Measurements from ENCODE around the gene PHF11.

PHF11 gene

GRCh38 chr13:49498206-49498605 lies 2.5 kb downstream of the PHF11 start:
- no peak for DNase-seq (ENCODE audit: low spot score)

GRCh38 chr13:49499889-49500660 lies 4.3 kb downstream of the PHF11 start:
- no peak for DNase-seq (ENCODE audit: low spot score)

- no peak for DNase-seq (ENCODE audit: low spot score)
Observed at GRCh38 chr13:49502954-49503353, 7.2 kb downstream of the PHF11 start.

GRCh38 chr13:49503951-49504350 lies 8.2 kb downstream of the PHF11 start:
- no peak for DNase-seq (ENCODE audit: low spot score)

GRCh38 chr13:49512578-49512977 lies 16.8 kb downstream of the PHF11 start:
- DNase-seq (ENCODE audit: low spot score), result no peak

- DNase-seq (ENCODE audit: low spot score), result no peak
Observed at GRCh38 chr13:49516467-49516866, 20.7 kb downstream of the PHF11 start.

- no peak for DNase-seq (ENCODE audit: low spot score)
Observed at GRCh38 chr13:49517461-49517860, 21.7 kb downstream of the PHF11 start.

GRCh38 chr13:49521224-49521623 lies 25.5 kb downstream of the PHF11 start:
- DNase-seq (ENCODE audit: low spot score), result no peak

GRCh38 chr13:49524740-49525501 lies 29.2 kb downstream of the PHF11 start:
- DNase-seq (ENCODE audit: low spot score), result no peak

GRCh38 chr13:49527123-49527522 lies 31.4 kb downstream of the PHF11 start:
- DNase-seq (ENCODE audit: low spot score), result peak; percentile 65

GRCh38 chr13:49528161-49528560 lies 32.4 kb downstream of the PHF11 start:
- DNase-seq (ENCODE audit: low spot score), result no peak

- peak; percentile 75 for DNase-seq (ENCODE audit: low spot score)
Observed at GRCh38 chr13:49530457-49530856, 34.7 kb downstream of the PHF11 start.

- no peak for DNase-seq (ENCODE audit: low spot score)
Observed at GRCh38 chr13:49532593-49532992, 36.8 kb downstream of the PHF11 start.

GRCh38 chr13:49533011-49533410 lies 37.3 kb downstream of the PHF11 start:
- DNase-seq (ENCODE audit: low spot score), result no peak

- no peak for DNase-seq (ENCODE audit: low spot score)
Observed at GRCh38 chr13:49533591-49534269, 38.0 kb downstream of the PHF11 start.

GRCh38 chr13:49536144-49536873 lies 40.6 kb downstream of the PHF11 start:
- peak; percentile 88 for DNase-seq (ENCODE audit: low spot score)

- DNase-seq (ENCODE audit: low spot score), result no peak
Observed at GRCh38 chr13:49538404-49538803, 42.7 kb downstream of the PHF11 start.

GRCh38 chr13:49539313-49539712 lies 43.6 kb downstream of the PHF11 start:
- DNase-seq (ENCODE audit: low spot score), result no peak

- DNase-seq (ENCODE audit: low spot score), result no peak
Observed at GRCh38 chr13:49539746-49540145, 44.0 kb downstream of the PHF11 start.

- DNase-seq (ENCODE audit: low spot score), result no peak
Observed at GRCh38 chr13:49540552-49540951, 44.8 kb downstream of the PHF11 start.

GRCh38 chr13:49543656-49544055 lies 47.9 kb downstream of the PHF11 start:
- DNase-seq (ENCODE audit: low spot score), result no peak

GRCh38 chr13:49545661-49546060 lies 49.9 kb downstream of the PHF11 start:
- no peak for DNase-seq (ENCODE audit: low spot score)
